NCI-H446 treated with DMSO at 0.1 percent for 48 hours (cell line): ENCODE data around the gene MBTPS1.

Experiments used
- DNase-seq: peaks from one replicate; lab custom pipeline; 2025; lab: John Stamatoyannopoulos, UW

Gene MBTPS1

GRCh38 chr16:84098939-84099338, 17.8 kb downstream of the MBTPS1 start:
- DNase-seq = no peak

- DNase-seq = no peak
These were observed 20.2 kb downstream of the MBTPS1 start for GRCh38 chr16:84096447-84097005.

GRCh38 chr16:84095466-84095865, 21.3 kb downstream of the MBTPS1 start:
- DNase-seq = no peak

GRCh38 chr16:84093879-84094270, 22.9 kb downstream of the MBTPS1 start:
- no peak for DNase-seq

- DNase-seq = no peak
These were observed 23.4 kb downstream of the MBTPS1 start for GRCh38 chr16:84093120-84093878.

GRCh38 chr16:84091460-84091859, 25.3 kb downstream of the MBTPS1 start:
- DNase-seq = no peak

GRCh38 chr16:84090211-84090610, 26.5 kb downstream of the MBTPS1 start:
- DNase-seq = no peak

GRCh38 chr16:84088695-84089395, 27.9 kb downstream of the MBTPS1 start:
- DNase-seq = no peak

- no peak for DNase-seq
These were observed 29.1 kb downstream of the MBTPS1 start for GRCh38 chr16:84087466-84088151.

GRCh38 chr16:84087001-84087400, 29.7 kb downstream of the MBTPS1 start:
- DNase-seq = no peak

GRCh38 chr16:84086341-84086740, 30.4 kb downstream of the MBTPS1 start:
- no peak for DNase-seq

GRCh38 chr16:84085773-84086172, 31.0 kb downstream of the MBTPS1 start:
- no peak for DNase-seq

GRCh38 chr16:84085271-84085667, 31.5 kb downstream of the MBTPS1 start:
- DNase-seq = no peak

- DNase-seq = no peak
These were observed 32.0 kb downstream of the MBTPS1 start for GRCh38 chr16:84084570-84085270.

- DNase-seq = no peak
These were observed 33.7 kb downstream of the MBTPS1 start for GRCh38 chr16:84082835-84083569.

GRCh38 chr16:84082110-84082509, 34.6 kb downstream of the MBTPS1 start:
- no peak for DNase-seq

- DNase-seq = no peak
These were observed 35.2 kb downstream of the MBTPS1 start for GRCh38 chr16:84081446-84081989.

GRCh38 chr16:84080813-84081212, 35.9 kb downstream of the MBTPS1 start:
- DNase-seq = no peak

- DNase-seq = no peak
These were observed 36.4 kb downstream of the MBTPS1 start for GRCh38 chr16:84080378-84080777.

- DNase-seq = no peak
These were observed 37.1 kb downstream of the MBTPS1 start for GRCh38 chr16:84079664-84080063.

- DNase-seq = no peak
These were observed 41.4 kb downstream of the MBTPS1 start for GRCh38 chr16:84075376-84075775.
